K562 (cell line): ENCODE measurements around the gene COX5A. TPM values are rescaled to one million over a fixed set of nuclear protein-coding genes. Genes with fewer than 3 reads are reported as not detected.
A peak's percentile ranks its signal among the peaks of the same experiment; 100 is the strongest.

ENCODE experiments used
- ASH1L ChIP-seq: fragments of 450-650 bp; IDR thresholded peaks from 2 replicates; pipeline ENCODE4 v1.6.1; 2018; ENCODE audit warnings: borderline replicate concordance, mild to moderate bottlenecking, low read depth; ENCODE audit not compliant: partially characterized antibody
- BRD9 ChIP-seq: fragments of 450-650 bp; IDR thresholded peaks from 2 replicates; pipeline ENCODE4 v1.6.1; 2018; ENCODE audit warnings: low read depth; ENCODE audit not compliant: partially characterized antibody
- CBFA2T3 ChIP-seq: fragments of 450-650 bp; IDR thresholded peaks from 2 replicates; pipeline ENCODE4 v1.6.1; 2017
- CSDE1 ChIP-seq, 2 experiments: fragments of 450-650 bp; IDR thresholded peaks; 2 replicates each; pipeline ENCODE4 v1.6.1; 2016; ENCODE audit warnings: mild to moderate bottlenecking in 1 of 2
- FOXJ3 ChIP-seq: sonication (generic); formaldehyde crosslinking; IDR thresholded peaks from 2 replicates; pipeline ENCODE4 v1.4.0; 2020; ENCODE audit warnings: mild to moderate bottlenecking, missing genetic modification reagents
- HNRNPH1 ChIP-seq: fragments of 200-400 bp; formaldehyde crosslinking; optimal IDR thresholded peaks from 2 replicates; pipeline ENCODE3; 2017; ENCODE audit warnings: low read depth, mild to moderate bottlenecking, low read length, moderate library complexity
- HSF4 ChIP-seq: fragments of 250-450 bp; sonication (Bioruptor Pico); IDR thresholded peaks from 2 replicates; pipeline ENCODE4 v2.1.2; 2022; ENCODE audit warnings: mild to moderate bottlenecking, moderate library complexity, borderline replicate concordance
- KDM5B ChIP-seq: fragments of 200-600 bp; sonication (generic); IDR thresholded peaks from 2 replicates; pipeline ENCODE4 v1.6.1; 2012; ENCODE audit warnings: low read depth, mild to moderate bottlenecking, moderate library complexity, low read length, control low read depth, inconsistent platforms; ENCODE audit not compliant: insufficient replicate concordance
- MBD2 ChIP-seq: sonication (generic); IDR thresholded peaks from 2 replicates; pipeline ENCODE4 v1.6.1; 2016; ENCODE audit warnings: low read depth, borderline replicate concordance
- NELFE ChIP-seq: IDR thresholded peaks from 2 replicates; pipeline ENCODE4 v1.6.1; 2011; ENCODE audit warnings: mild to moderate bottlenecking; ENCODE audit not compliant: insufficient read depth, insufficient read length
- NFE2 ChIP-seq: IDR thresholded peaks from 2 replicates; pipeline ENCODE4 v1.6.1; 2014; ENCODE audit warnings: antibody characterized with exemption, low read depth
- SETDB1 ChIP-seq: IDR thresholded peaks from one replicate; pipeline ENCODE4 v1.6.1; 2012; ENCODE audit warnings: low read length, control low read depth, inconsistent platforms
- SIRT6 ChIP-seq: IDR thresholded peaks from one replicate; pipeline ENCODE4 v1.6.1; 2012; ENCODE audit warnings: low read depth, mild to moderate bottlenecking, control low read depth, inconsistent platforms, low read length, moderate library complexity
- ZNF217 ChIP-seq: sonication (generic); formaldehyde crosslinking; IDR thresholded peaks from 2 replicates; pipeline ENCODE4 v1.8.0; 2022; ENCODE audit warnings: mild to moderate bottlenecking, missing genetic modification reagents
- ZNF274 ChIP-seq: IDR thresholded peaks from 2 replicates; pipeline ENCODE4 v1.6.1; 2011; ENCODE audit warnings: low read depth, mild to moderate bottlenecking, low read length, moderate library complexity, borderline replicate concordance
- ZNF280A ChIP-seq: fragments of 450-650 bp; IDR thresholded peaks from 2 replicates; pipeline ENCODE4 v1.6.1; 2018; ENCODE audit warnings: mild to moderate bottlenecking, low read depth; ENCODE audit not compliant: partially characterized antibody
- ZNF584 ChIP-seq: fragments of 200-800 bp; sonication (Bioruptor generic); IDR thresholded peaks from 2 replicates; pipeline ENCODE4 v1.6.1; 2016; ENCODE audit warnings: low read depth, mild to moderate bottlenecking, missing genetic modification characterization, missing compliant biosample characterization
- ZNF589 ChIP-seq: fragments of 200-800 bp; sonication (Bioruptor generic); IDR thresholded peaks from 2 replicates; pipeline ENCODE4 v1.6.1; 2016; ENCODE audit warnings: low read depth, missing genetic modification characterization, missing compliant biosample characterization
- ZNF668 ChIP-seq: fragments of 250-450 bp; sonication (Bioruptor Pico); IDR thresholded peaks from 2 replicates; pipeline ENCODE4 v1.8.0; 2022; ENCODE audit warnings: mild to moderate bottlenecking, inconsistent platforms
- polyA plus RNA-seq, 8 experiments: library from polyadenylated mRNA; depleted of rRNA in 4 of 8; stranded (reverse) in 5 of 8; unstranded in 3 of 8; fragments of >200 nt; fragmentation: Nextera tagmentation in 2 of 8; fragmentation: Illumina TruSeq in 1 of 8; extraction: Ambion mirVana in 2 of 8; extraction: Trizol in 1 of 8; gene quantifications; 2 replicates each; pipeline versions ENCODE4 v1.2.1 to v1.2.3, GENCODE V29; 2011 to 2014; ENCODE audit warnings: inconsistent platforms in 1 of 8, missing spikeins in 1 of 8
- total RNA-seq, 7 experiments: library from RNA; depleted of rRNA in 6 of 7; stranded (reverse); fragments of >200 nt in 6 of 7; fragmentation: Illumina TruSeq in 2 of 7; extraction: Trizol in 2 of 7; gene quantifications; 2 replicates each; pipeline versions ENCODE4 v1.2.1 to v1.2.3, GENCODE V29; 2011 to 2021; ENCODE audit warnings: low replicate concordance in 1 of 7
- TF ChIP-seq, protein P1 (sequence below), 2 experiments: fragments of 450-650 bp; IDR thresholded peaks; 2 replicates each; pipeline ENCODE4 v1.6.1; 2018; ENCODE audit warnings: mild to moderate bottlenecking in 2 of 2, low read depth in 1 of 2; ENCODE audit not compliant: partially characterized antibody in 2 of 2
- TF ChIP-seq, protein P2 (sequence below): sonication (generic); formaldehyde crosslinking; IDR thresholded peaks from 2 replicates; pipeline ENCODE4 v1.8.0; 2023; ENCODE audit warnings: mild to moderate bottlenecking, missing genetic modification reagents

Gene COX5A
- total and polyA plus RNA-seq, 9 of the 15 experiments (the other 6 are each of a cell fraction or from before 2014, with no cell fraction given): 86.8 to 553 (median 371) TPM

GRCh38 chr15:74889883-74890664 lies 47.8 kb downstream of the COX5A start, which contains the start of gene MPI (continued):
- TF ChIP-seq, protein P1, sequence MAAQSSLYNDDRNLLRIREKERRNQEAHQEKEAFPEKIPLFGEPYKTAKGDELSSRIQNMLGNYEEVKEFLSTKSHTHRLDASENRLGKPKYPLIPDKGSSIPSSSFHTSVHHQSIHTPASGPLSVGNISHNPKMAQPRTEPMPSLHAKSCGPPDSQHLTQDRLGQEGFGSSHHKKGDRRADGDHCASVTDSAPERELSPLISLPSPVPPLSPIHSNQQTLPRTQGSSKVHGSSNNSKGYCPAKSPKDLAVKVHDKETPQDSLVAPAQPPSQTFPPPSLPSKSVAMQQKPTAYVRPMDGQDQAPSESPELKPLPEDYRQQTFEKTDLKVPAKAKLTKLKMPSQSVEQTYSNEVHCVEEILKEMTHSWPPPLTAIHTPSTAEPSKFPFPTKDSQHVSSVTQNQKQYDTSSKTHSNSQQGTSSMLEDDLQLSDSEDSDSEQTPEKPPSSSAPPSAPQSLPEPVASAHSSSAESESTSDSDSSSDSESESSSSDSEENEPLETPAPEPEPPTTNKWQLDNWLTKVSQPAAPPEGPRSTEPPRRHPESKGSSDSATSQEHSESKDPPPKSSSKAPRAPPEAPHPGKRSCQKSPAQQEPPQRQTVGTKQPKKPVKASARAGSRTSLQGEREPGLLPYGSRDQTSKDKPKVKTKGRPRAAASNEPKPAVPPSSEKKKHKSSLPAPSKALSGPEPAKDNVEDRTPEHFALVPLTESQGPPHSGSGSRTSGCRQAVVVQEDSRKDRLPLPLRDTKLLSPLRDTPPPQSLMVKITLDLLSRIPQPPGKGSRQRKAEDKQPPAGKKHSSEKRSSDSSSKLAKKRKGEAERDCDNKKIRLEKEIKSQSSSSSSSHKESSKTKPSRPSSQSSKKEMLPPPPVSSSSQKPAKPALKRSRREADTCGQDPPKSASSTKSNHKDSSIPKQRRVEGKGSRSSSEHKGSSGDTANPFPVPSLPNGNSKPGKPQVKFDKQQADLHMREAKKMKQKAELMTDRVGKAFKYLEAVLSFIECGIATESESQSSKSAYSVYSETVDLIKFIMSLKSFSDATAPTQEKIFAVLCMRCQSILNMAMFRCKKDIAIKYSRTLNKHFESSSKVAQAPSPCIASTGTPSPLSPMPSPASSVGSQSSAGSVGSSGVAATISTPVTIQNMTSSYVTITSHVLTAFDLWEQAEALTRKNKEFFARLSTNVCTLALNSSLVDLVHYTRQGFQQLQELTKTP (IDR thresholded peaks at IDR 0.05; ENCODE audit: low read depth in 1 of 2, partially characterized antibody in 2 of 2): peak; percentile 48 to 98
- TF ChIP-seq NELFE (no peak), SETDB1 (no peak), ASH1L (no peak), ZNF584 (no peak), FOXJ3 (CRISPR knock-in tag) (no peak), ZNF274 (no peak), HSF4 (no peak), ZNF280A (no peak), CSDE1 (IDR thresholded peaks at IDR 0.05) (peak in 1 of 2 experiments; percentile 78; a peak in 2 of 4 replicates), KDM5B (peak; percentile 99), NFE2 (no peak), BRD9 (no peak), ZNF589 (CRISPR knock-in tag) (peak; percentile 54), HNRNPH1 (no peak), ZNF217 (CRISPR knock-in tag) (no peak), ZNF668 (CRISPR knock-in tag) (peak; percentile 71; the same call in 1 of the 2 replicates), MBD2 (peak; percentile 87), SIRT6 (no peak), CBFA2T3 (no peak)
- TF ChIP-seq, protein P2, sequence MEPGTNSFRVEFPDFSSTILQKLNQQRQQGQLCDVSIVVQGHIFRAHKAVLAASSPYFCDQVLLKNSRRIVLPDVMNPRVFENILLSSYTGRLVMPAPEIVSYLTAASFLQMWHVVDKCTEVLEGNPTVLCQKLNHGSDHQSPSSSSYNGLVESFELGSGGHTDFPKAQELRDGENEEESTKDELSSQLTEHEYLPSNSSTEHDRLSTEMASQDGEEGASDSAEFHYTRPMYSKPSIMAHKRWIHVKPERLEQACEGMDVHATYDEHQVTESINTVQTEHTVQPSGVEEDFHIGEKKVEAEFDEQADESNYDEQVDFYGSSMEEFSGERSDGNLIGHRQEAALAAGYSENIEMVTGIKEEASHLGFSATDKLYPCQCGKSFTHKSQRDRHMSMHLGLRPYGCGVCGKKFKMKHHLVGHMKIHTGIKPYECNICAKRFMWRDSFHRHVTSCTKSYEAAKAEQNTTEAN (CRISPR knock-in tag): no peak
